Neural progenitor cell (in vitro differentiated cells): ENCODE measurements around the gene DBNDD1. TPM values are rescaled to one million over a fixed set of nuclear protein-coding genes. Genes with fewer than 3 reads are reported as not detected.

Experiments used
- DNase-seq: peaks from one replicate; pipeline ENCODE4 v3.0.0-alpha.2; 2016; ENCODE audit warnings: low spot score
- H2AFZ ChIP-seq: fragments of 200-600 bp; sonication (generic); replicated peaks from 2 replicates; pipeline ENCODE4 v1.6.1; 2016; ENCODE audit warnings: antibody characterized with exemption
- H3F3A ChIP-seq: fragments of 200-600 bp; sonication (generic); 2 replicates; pipeline ENCODE4 v1.6.1; 2016; ENCODE audit warnings: antibody characterized with exemption, low read depth
- H3K27ac ChIP-seq: fragments of 200-600 bp; sonication (generic); 2 replicates; pipeline ENCODE4 v1.5.1; 2016; ENCODE audit warnings: mild to moderate bottlenecking
- H3K27me3 ChIP-seq: fragments of 200-600 bp; sonication (generic); 2 replicates; pipeline ENCODE4 v1.6.1; 2016; ENCODE audit warnings: mild to moderate bottlenecking, moderate library complexity
- H3K36me3 ChIP-seq: fragments of 200-600 bp; sonication (generic); 2 replicates; pipeline ENCODE4 v1.5.1; 2016
- H3K4me1 ChIP-seq: fragments of 200-600 bp; sonication (generic); 2 replicates; pipeline ENCODE4 v1.6.1; 2016; ENCODE audit warnings: mixed run types
- H3K4me2 ChIP-seq: fragments of 200-600 bp; sonication (generic); 2 replicates; pipeline ENCODE4 v1.6.1; 2016
- H3K4me3 ChIP-seq: fragments of 200-600 bp; sonication (generic); 2 replicates; pipeline ENCODE4 v1.5.1; 2016
- H3K79me2 ChIP-seq: fragments of 200-600 bp; sonication (generic); 2 replicates; pipeline ENCODE4 v1.6.1; 2016; ENCODE audit warnings: low read depth
- H3K9ac ChIP-seq: fragments of 200-600 bp; sonication (generic); 2 replicates; pipeline ENCODE4 v1.6.1; 2016
- H3K9me3 ChIP-seq: fragments of 200-600 bp; sonication (generic); 2 replicates; pipeline ENCODE4 v1.5.1; 2016; ENCODE audit warnings: low read depth
- H4K20me1 ChIP-seq: fragments of 200-600 bp; sonication (generic); 2 replicates; pipeline ENCODE4 v1.6.1; 2016; ENCODE audit warnings: low read depth
- H3K27ac Mint-ChIP-seq: 3 replicates; pipeline ENCODE4 v1.8.0; 2021; ENCODE audit warnings: mixed read lengths
- H3K27me3 Mint-ChIP-seq: 2 replicates; pipeline ENCODE4 v1.8.0; 2022; ENCODE audit warnings: low read depth, mild to moderate bottlenecking, inconsistent platforms, moderate library complexity, mixed read lengths; ENCODE audit not compliant: insufficient read depth
- H3K36me3 Mint-ChIP-seq: 3 replicates; pipeline ENCODE4 v1.8.0; 2021; ENCODE audit warnings: mixed read lengths
- H3K4me1 Mint-ChIP-seq: 3 replicates; pipeline ENCODE4 v1.8.0; 2021; ENCODE audit warnings: mixed read lengths
- H3K4me3 Mint-ChIP-seq: 3 replicates; pipeline ENCODE4 v1.8.0; 2021; ENCODE audit warnings: mild to moderate bottlenecking, moderate library complexity, mixed read lengths
- H3K9me3 Mint-ChIP-seq: 3 replicates; pipeline ENCODE4 v1.8.0; 2020; ENCODE audit warnings: mixed read lengths
- EZH2 ChIP-seq: fragments of 200-600 bp; sonication (generic); IDR thresholded peaks from 2 replicates; pipeline ENCODE4 v1.6.1; 2017; ENCODE audit warnings: antibody characterized with exemption, mild to moderate bottlenecking, moderate library complexity
- EZH2phosphoT487 ChIP-seq: fragments of 200-600 bp; sonication (generic); IDR thresholded peaks from 2 replicates; pipeline ENCODE4 v1.6.1; 2017; ENCODE audit warnings: antibody characterized with exemption
- total RNA-seq: library from RNA; depleted of rRNA; stranded (reverse); fragments of >200 nt; gene quantifications from 2 replicates; pipeline ENCODE4 v1.2.3, GENCODE V29; 2015; ENCODE audit warnings: low replicate concordance
- TF ChIP-seq, protein P1 (sequence below): fragments of 200-600 bp; sonication (generic); IDR thresholded peaks from 2 replicates; pipeline ENCODE4 v1.5.1; 2017; ENCODE audit warnings: antibody characterized with exemption, mild to moderate bottlenecking

DBNDD1 gene
- total RNA-seq, 1 donor from 2014 or later: 5.2 TPM

GRCh38 chr16:89988951-89989350 is 30.3 kb downstream of the DBNDD1 start:
- H3K27me3 Mint-ChIP-seq: peaks cover 3% of the 10 kb centered on the region
- Histone ChIP-seq H4K20me1 (no peaks in the 10 kb centered on the region), H3K36me3 (no peaks in the 10 kb centered on the region), H3K27me3 (no peaks in the 10 kb centered on the region), H3K79me2 (no peaks in the 10 kb centered on the region), H3K27ac (no peak overlapping the region), H3K4me3 (no peak overlapping the region), H3K9me3 (no peaks in the 10 kb centered on the region), H3K4me2 (no peak overlapping the region), H3F3A (peaks cover 8% of the 10 kb centered on the region), H3K4me1 (no peaks in the 10 kb centered on the region), H3K9ac (no peak overlapping the region), H2AFZ (no peak overlapping the region)
- no peak overlapping the region for H3K27ac Mint-ChIP-seq
- TF ChIP-seq, protein P1, sequence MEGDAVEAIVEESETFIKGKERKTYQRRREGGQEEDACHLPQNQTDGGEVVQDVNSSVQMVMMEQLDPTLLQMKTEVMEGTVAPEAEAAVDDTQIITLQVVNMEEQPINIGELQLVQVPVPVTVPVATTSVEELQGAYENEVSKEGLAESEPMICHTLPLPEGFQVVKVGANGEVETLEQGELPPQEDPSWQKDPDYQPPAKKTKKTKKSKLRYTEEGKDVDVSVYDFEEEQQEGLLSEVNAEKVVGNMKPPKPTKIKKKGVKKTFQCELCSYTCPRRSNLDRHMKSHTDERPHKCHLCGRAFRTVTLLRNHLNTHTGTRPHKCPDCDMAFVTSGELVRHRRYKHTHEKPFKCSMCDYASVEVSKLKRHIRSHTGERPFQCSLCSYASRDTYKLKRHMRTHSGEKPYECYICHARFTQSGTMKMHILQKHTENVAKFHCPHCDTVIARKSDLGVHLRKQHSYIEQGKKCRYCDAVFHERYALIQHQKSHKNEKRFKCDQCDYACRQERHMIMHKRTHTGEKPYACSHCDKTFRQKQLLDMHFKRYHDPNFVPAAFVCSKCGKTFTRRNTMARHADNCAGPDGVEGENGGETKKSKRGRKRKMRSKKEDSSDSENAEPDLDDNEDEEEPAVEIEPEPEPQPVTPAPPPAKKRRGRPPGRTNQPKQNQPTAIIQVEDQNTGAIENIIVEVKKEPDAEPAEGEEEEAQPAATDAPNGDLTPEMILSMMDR: no peak
- no peak for TF ChIP-seq EZH2
- TF ChIP-seq EZH2phosphoT487: no peak
- no peaks in the 10 kb centered on the region for H3K9me3 Mint-ChIP-seq
- peaks cover 36% of the 10 kb centered on the region for H3K36me3 Mint-ChIP-seq
- no peak overlapping the region for H3K4me3 Mint-ChIP-seq
- no peak for DNase-seq
- no peaks in the 10 kb centered on the region for H3K4me1 Mint-ChIP-seq

DNA sequence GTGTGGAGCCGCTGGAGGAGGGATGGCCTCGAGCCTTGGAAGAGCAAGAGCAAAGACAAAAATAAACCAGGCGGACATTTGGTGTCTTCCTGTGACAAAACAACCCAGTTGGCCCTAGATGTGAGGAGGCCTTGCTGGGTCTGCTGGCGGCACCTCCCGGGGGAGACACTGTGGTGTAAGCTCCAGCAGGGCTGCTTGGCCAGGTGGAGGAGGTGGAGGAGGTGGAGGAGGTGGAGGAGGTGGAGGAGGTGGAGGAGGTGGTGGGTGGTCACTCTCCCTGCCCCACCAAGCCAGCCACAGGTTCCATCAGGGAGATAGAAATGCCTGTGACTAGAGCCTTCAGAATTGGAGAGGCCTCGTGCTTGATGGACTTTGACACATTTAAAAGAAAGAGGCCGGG is 32.1 kb downstream of the DBNDD1 start:
- TF ChIP-seq, protein P1: no peak
- TF ChIP-seq EZH2phosphoT487 (no peak), EZH2 (no peak)
- Mint-ChIP-seq H3K4me1 (no peaks in the 10 kb centered on the region), H3K4me3 (no peak overlapping the region), H3K9me3 (no peaks in the 10 kb centered on the region), H3K27me3 (peaks cover 3% of the 10 kb centered on the region), H3K27ac (no peak overlapping the region), H3K36me3 (peaks cover 27% of the 10 kb centered on the region)
- no peak overlapping the region for H3K27ac ChIP-seq
- no peak overlapping the region for H3K9ac ChIP-seq
- H3K36me3 ChIP-seq: no peaks in the 10 kb centered on the region
- no peaks in the 10 kb centered on the region for H4K20me1 ChIP-seq
- H3F3A ChIP-seq: no peaks in the 10 kb centered on the region
- no peaks in the 10 kb centered on the region for H3K27me3 ChIP-seq
- H3K4me2 ChIP-seq: no peak overlapping the region
- H3K79me2 ChIP-seq: no peaks in the 10 kb centered on the region
- H3K4me3 ChIP-seq: no peak overlapping the region
- H2AFZ ChIP-seq: no peak overlapping the region
- DNase-seq: no peak
- no peaks in the 10 kb centered on the region for H3K9me3 ChIP-seq
- no peaks in the 10 kb centered on the region for H3K4me1 ChIP-seq

DNA sequence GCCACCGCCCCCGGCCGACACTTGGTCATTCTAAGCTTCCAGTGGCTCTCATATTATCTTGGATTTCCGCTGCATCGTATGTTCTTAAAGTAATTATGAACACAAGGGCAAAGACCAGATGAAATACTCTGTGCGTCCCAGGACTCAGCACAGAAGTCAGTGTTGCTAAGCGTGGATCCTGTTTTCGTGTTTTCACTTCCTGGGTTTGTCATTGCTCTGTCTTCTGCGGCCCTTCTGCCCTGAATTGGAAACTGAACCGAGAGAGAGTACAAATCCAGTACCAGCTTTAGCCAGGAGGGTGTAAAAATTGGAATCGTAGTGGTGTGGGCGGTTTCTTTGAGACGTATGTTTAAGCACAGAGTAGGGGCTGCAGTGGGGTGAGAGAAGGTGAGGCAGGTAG is 32.7 kb downstream of the DBNDD1 start:
- Histone ChIP-seq H3K9me3 (no peaks in the 10 kb centered on the region), H2AFZ (no peak overlapping the region), H3K4me2 (no peak overlapping the region), H3K9ac (no peak overlapping the region), H3K4me1 (no peaks in the 10 kb centered on the region), H3K4me3 (no peak overlapping the region), H3F3A (no peaks in the 10 kb centered on the region), H4K20me1 (no peaks in the 10 kb centered on the region), H3K27me3 (no peaks in the 10 kb centered on the region), H3K79me2 (no peaks in the 10 kb centered on the region), H3K27ac (no peak overlapping the region), H3K36me3 (no peaks in the 10 kb centered on the region)
- TF ChIP-seq EZH2phosphoT487 (no peak), EZH2 (no peak)
- TF ChIP-seq, protein P1: no peak
- H3K9me3 Mint-ChIP-seq: no peaks in the 10 kb centered on the region
- H3K27ac Mint-ChIP-seq: no peak overlapping the region
- no peak for DNase-seq
- peaks cover 3% of the 10 kb centered on the region for H3K27me3 Mint-ChIP-seq
- H3K4me3 Mint-ChIP-seq: no peak overlapping the region
- H3K4me1 Mint-ChIP-seq: no peaks in the 10 kb centered on the region
- peaks cover 24% of the 10 kb centered on the region for H3K36me3 Mint-ChIP-seq

DNA sequence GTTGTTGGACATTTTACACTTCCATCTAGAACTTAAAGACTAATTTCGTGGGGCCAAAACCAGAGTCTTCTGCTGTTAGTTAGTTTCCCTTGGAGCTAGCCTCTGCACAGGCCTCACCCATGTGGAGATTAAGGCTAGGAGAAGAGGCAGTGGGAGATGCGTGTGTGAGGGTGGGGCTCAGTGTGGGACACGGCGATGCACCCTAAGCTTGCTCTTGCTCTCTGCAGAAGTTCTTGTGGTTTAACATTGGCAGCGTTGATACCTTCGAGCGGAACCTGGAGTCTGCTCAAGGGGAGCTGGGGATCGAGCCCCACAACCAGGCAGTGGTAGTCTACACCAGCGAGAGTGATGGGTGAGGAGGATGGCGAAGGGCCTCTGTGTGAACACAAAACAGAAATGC is 34.0 kb downstream of the DBNDD1 start:
- Mint-ChIP-seq H3K4me1 (no peaks in the 10 kb centered on the region), H3K36me3 (peaks cover 20% of the 10 kb centered on the region), H3K27me3 (peaks cover 3% of the 10 kb centered on the region), H3K4me3 (no peak overlapping the region), H3K27ac (no peak overlapping the region), H3K9me3 (no peaks in the 10 kb centered on the region)
- no peaks in the 10 kb centered on the region for H3F3A ChIP-seq
- H3K36me3 ChIP-seq: no peaks in the 10 kb centered on the region
- no peaks in the 10 kb centered on the region for H3K4me1 ChIP-seq
- no peaks in the 10 kb centered on the region for H3K27me3 ChIP-seq
- no peaks in the 10 kb centered on the region for H3K79me2 ChIP-seq
- no peak overlapping the region for H3K4me2 ChIP-seq
- no peak overlapping the region for H3K9ac ChIP-seq
- no peak overlapping the region for H3K27ac ChIP-seq
- no peaks in the 10 kb centered on the region for H3K9me3 ChIP-seq
- H2AFZ ChIP-seq: no peak overlapping the region
- DNase-seq: no peak
- H4K20me1 ChIP-seq: no peaks in the 10 kb centered on the region
- H3K4me3 ChIP-seq: no peak overlapping the region
- TF ChIP-seq, protein P1: no peak
- TF ChIP-seq EZH2: no peak
- no peak for TF ChIP-seq EZH2phosphoT487
